ENCODE results near the gene MAN1B1.
"Not testable (repeated sequence)": the region's sequence is repeated elsewhere in the genome, so short reads cannot be mapped to it uniquely, and the experiment has no call there.

The MAN1B1 gene

GRCh38 chr9:137128158-137128861, 41.5 kb downstream of the MAN1B1 start:
- no peak for DNase-seq (ENCODE audit: extremely low read depth, low read depth)
- TF ChIP-seq CTCF (IDR thresholded peaks at IDR 0.05; ENCODE audit: low read depth, low read length): no peak

GRCh38 chr9:137128862-137129455, 42.2 kb downstream of the MAN1B1 start:
- DNase-seq (ENCODE audit: extremely low read depth, low read depth): no peak
- no peak for TF ChIP-seq CTCF (IDR thresholded peaks at IDR 0.05; ENCODE audit: low read depth, low read length)

- peak; percentile 75 for DNase-seq (ENCODE audit: extremely low read depth, low read depth)
- no peak for TF ChIP-seq CTCF (IDR thresholded peaks at IDR 0.05; ENCODE audit: low read depth, low read length)
Observed at GRCh38 chr9:137129456-137130175, 42.8 kb downstream of the MAN1B1 start.

GRCh38 chr9:137130176-137130755, 43.5 kb downstream of the MAN1B1 start:
- no peak for DNase-seq (ENCODE audit: extremely low read depth, low read depth)

GRCh38 chr9:137134191-137134590, 47.4 kb downstream of the MAN1B1 start:
- DNase-seq (ENCODE audit: extremely low read depth, low read depth): no peak

More at GRCh38 chr9:137130176-137130755, 43.5 kb downstream of the MAN1B1 start:
- TF ChIP-seq CTCF (IDR thresholded peaks at IDR 0.05; ENCODE audit: low read depth, low read length): no peak

GRCh38 chr9:137135154-137135553, 48.4 kb downstream of the MAN1B1 start:
- DNase-seq (ENCODE audit: extremely low read depth, low read depth): not testable (repeated sequence)

More at GRCh38 chr9:137134191-137134590, 47.4 kb downstream of the MAN1B1 start:
- TF ChIP-seq CTCF (IDR thresholded peaks at IDR 0.05; ENCODE audit: low read depth, low read length): no peak

- TF ChIP-seq CTCF (IDR thresholded peaks at IDR 0.05; ENCODE audit: low read depth, low read length): no peak
- no peak for DNase-seq (ENCODE audit: extremely low read depth, low read depth)
Observed at GRCh38 chr9:137136261-137136880, 49.6 kb downstream of the MAN1B1 start.
